C4-2B (cell line): ENCODE data around the gene IST1.

Experiments used
- H3K27ac ChIP-seq: fragments of 450-650 bp; 2 replicates; pipeline ENCODE4 v1.5.1; 2017
- CTCF ChIP-seq: fragments of 450-650 bp; conservative IDR thresholded peaks from 2 replicates; pipeline ENCODE4 v1.5.1; 2017; ENCODE audit warnings: mild to moderate bottlenecking
- ZFX ChIP-seq: fragments of 450-650 bp; IDR thresholded peaks from 2 replicates; pipeline ENCODE4 v1.6.1; 2017

The IST1 gene

GRCh38 chr16:71931001-71931400, 35.7 kb downstream of the IST1 start:
- no peak overlapping the region for H3K27ac ChIP-seq
- no peak for TF ChIP-seq CTCF
- no peak for TF ChIP-seq ZFX

DNA sequence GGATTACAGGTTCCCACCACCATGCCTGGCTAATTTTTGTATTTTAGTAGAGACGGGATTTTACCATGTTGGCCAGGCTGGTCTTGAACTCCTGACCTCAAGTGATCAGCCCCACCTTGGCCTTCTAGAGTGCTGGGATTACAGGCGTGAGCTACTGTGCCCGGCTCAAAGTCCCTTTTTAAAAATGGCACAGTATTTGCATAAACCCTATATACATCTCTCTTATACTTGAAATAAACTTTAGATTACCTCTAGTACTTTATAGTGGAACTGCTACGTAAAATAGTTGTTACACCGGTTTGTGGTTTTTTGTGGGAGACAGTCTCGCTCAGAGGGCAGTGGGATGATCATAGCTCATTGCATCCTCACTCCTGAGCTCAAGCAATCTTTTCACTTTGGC, 36.3 kb downstream of the IST1 start:
- TF ChIP-seq ZFX, result no peak
- no peak for TF ChIP-seq CTCF
- H3K27ac ChIP-seq, result no peak overlapping the region

- H3K27ac ChIP-seq, result no peak overlapping the region
- no peak for TF ChIP-seq ZFX
- TF ChIP-seq CTCF, result no peak
Observed at GRCh38 chr16:71933017-71933416, 37.7 kb downstream of the IST1 start.

DNA sequence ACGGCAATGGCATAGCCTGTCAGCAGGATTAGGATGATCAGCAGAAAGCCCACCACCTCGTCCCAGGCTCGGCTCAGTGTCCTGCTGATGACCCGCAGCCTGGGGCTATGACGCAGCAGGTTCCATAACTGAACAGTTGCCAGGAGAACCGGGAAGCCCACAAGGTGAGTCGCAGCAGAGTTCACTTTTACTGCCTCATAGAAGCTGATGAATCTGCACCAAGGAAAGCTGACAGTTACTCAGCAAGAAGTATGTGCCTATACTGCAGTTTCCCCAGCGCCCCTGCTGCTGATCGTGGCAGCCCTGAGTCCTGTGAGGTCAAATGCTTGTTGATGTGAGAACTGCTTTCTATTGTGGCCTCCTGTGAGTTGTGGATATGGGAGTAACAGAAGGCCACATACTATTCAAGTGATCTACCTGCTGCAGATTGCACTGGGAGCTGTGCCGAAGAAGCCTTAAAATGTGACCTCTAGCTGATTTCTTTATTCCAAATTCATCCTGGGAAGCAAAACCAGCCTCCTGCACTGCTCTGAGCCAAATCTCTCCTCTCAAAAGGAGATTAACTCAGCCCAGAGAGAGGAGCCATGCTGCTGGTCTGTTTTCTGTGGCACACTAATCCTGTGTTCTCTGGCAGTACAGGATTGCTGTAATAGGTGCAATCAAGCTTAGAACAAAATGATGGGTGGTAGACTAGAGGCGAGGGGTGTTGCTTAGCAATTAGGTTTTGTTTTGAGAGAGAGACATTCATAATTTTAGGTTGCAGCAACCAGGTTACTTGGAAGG, 38.8 kb downstream of the IST1 start:
- TF ChIP-seq CTCF (no peak), ZFX (no peak)
- H3K27ac ChIP-seq, result no peak overlapping the region

DNA sequence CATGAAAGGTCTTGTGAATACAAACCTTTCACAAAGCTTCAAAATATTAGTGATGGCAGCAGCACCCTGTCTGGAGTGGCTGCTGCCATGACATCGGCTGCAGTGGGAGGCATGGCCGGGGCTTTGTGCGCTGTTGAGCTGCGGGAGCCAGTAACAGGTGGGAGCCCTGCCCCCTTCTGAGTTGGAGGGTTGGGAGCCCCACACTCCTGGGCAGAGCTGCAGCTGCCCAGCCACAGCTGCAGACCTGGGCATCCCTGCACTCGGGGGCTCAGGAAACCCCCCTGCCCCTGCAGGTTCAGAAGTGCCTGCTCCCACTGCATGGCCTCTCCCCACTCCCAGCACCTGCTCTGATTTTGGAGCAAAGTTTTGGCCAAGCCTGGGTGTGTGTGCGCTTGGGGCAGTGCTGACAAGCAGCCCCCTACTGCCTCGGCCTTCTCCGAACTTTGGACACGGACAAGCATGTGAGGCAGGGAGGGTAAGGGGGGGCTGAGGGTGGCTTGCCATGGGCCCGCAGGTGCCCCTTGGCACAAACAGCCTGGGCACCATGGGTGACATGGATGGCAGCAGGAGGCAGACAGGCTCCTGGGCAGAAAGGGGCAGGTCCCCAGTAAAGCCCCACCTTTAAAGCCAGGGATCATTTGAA, 42.7 kb downstream of the IST1 start:
- TF ChIP-seq CTCF (no peak), ZFX (no peak)

DNA sequence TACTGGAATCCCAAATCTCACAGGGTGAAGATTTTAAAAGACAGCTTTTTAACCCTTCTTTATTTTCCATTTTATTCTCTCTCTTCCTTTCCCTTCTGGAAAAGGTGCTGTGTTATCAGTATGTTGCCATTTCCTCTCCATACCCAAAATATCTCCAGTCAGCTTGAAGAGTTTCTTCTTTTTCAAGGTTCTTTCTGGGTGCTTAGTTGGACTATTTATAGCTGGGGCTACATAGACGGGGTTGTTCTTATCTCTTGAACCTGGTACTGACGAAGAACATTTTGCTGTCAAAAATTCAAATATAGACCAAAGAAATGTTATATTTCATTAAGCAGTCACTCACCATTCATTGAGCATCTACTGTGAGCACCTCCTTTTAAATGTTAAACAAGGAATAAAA, 48.6 kb downstream of the IST1 start:
- no peak overlapping the region for H3K27ac ChIP-seq
- TF ChIP-seq ZFX, result no peak
- no peak for TF ChIP-seq CTCF

More for the DNA sequence above, 42.7 kb downstream of the IST1 start:
- no peak overlapping the region for H3K27ac ChIP-seq

GRCh38 chr16:71945616-71946015, 50.3 kb downstream of the IST1 start:
- TF ChIP-seq CTCF (no peak), ZFX (no peak)

More at GRCh38 chr16:71945616-71946015, 50.3 kb downstream of the IST1 start:
- H3K27ac ChIP-seq, result no peak overlapping the region
